GM18499 (cell line): ENCODE results near the gene CCDC80.

Source experiments
- ATAC-seq: cut with Tn5 transposase; IDR thresholded peaks from one replicate; pipeline ENCODE4 v1.9.1; 2021; ENCODE audit warnings: moderate number of reproducible peaks; ENCODE audit not compliant: insufficient read depth, unreplicated experiment

Gene CCDC80

GRCh38 chr3:112557976-112558375 is 83.0 kb downstream of the CCDC80 start:
- no peak for ATAC-seq

GRCh38 chr3:112555535-112556170 is 85.3 kb downstream of the CCDC80 start:
- no peak for ATAC-seq

- no peak for ATAC-seq
Observed at GRCh38 chr3:112550859-112551258, 90.1 kb downstream of the CCDC80 start.
